Lower leg skin (tissue), 4 donors: Measurements from ENCODE around the gene TFEC. TPM values are rescaled to one million over a fixed set of nuclear protein-coding genes. Genes with fewer than 3 reads are reported as not detected.

Experiments
- DNase-seq, 2 donors: peaks; one replicate each; pipeline ENCODE4 v3.0.0-alpha.2; 2019; ENCODE audit warnings: low spot score in 2 of 2
- H3K4me3 ChIP-seq: fragments of 200-600 bp; sonication (generic); 2 replicates; pipeline ENCODE4 v1.5.1; 2017; ENCODE audit warnings: mild to moderate bottlenecking, low read depth; ENCODE audit not compliant: poor library complexity, severe bottlenecking
- CTCF ChIP-seq, 3 donors: fragments of 450-650 bp; IDR thresholded peaks; one replicate each; pipeline ENCODE4 v1.5.1; 2016; ENCODE audit warnings: antibody characterized with exemption in 3 of 3, mild to moderate bottlenecking in 3 of 3, moderate library complexity in 2 of 3
- POLR2A ChIP-seq, 2 donors: fragments of 450-650 bp; IDR thresholded peaks; one replicate each; pipeline ENCODE4 v1.6.1; 2016 to 2017; ENCODE audit warnings: antibody characterized with exemption in 2 of 2, mild to moderate bottlenecking in 1 of 2, moderate library complexity in 1 of 2
- WGBS, 2 donors: methylation state at CpG; one replicate each; pipeline ENCODE4 v1.1.5; 2018; 5-methylcytosine and 5-hydroxymethylcytosine counted together
- intact Hi-C: fragments of 100-400 bp; cut with DNase I; formaldehyde crosslinking; loops from one replicate; pipeline ENCODE4 v1.15.0; 2023; ENCODE audit warnings: low total_unique reads
- total RNA-seq, 4 donors: library from RNA; depleted of rRNA; stranded (reverse); fragments of >200 nt; gene quantifications; one replicate each; pipeline ENCODE4 v1.1.0, GENCODE V29; 2016

TFEC gene
- total RNA-seq, 4 donors from 2014 or later = 0.29 to 0.81 (median 0.38) TPM

DNA sequence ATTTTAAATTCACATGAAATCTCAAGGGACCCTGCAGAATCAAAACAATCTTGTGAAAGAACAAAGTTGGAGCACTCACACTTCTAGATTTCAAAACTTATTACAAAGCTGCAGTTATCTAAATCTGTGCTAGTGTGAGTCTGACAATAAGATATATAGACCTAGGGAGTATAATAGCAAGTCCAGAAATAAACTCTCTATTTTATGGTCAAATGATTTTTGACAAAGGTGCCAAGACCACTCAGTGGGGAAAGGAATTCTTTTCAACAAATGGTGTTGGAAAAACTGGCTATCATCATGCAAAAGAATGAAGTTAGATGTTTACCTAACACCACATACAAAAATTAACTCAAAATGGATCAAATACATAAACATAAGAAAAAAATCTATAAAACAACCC lies 68.2 kb downstream of the TFEC start:
- H3K4me3 ChIP-seq = no peak overlapping the region
- intact Hi-C loops = no loop called here
- DNase-seq = no peak
- TF ChIP-seq CTCF (IDR thresholded peaks at IDR 0.05) (no peak), POLR2A (IDR thresholded peaks at IDR 0.05) (no peak)

- TF ChIP-seq POLR2A (IDR thresholded peaks at IDR 0.05) (no peak), CTCF (IDR thresholded peaks at IDR 0.05) (no peak)
- H3K4me3 ChIP-seq = no peak overlapping the region
- WGBS, 2 donors = 71 to 81% methylated on average over 5 of the region's 5 CpGs
- no peak for DNase-seq
- intact Hi-C loops = no loop called here
These were observed 76.8 kb downstream of the TFEC start for GRCh38 chr7:115953592-115954255.

- WGBS, 2 donors = 85 to 90% methylated on average over 4 of the region's 4 CpGs
- intact Hi-C loops = no loop called here
- H3K4me3 ChIP-seq = no peak overlapping the region
- no peak for TF ChIP-seq POLR2A (IDR thresholded peaks at IDR 0.05)
- no peak for TF ChIP-seq CTCF (IDR thresholded peaks at IDR 0.05)
- no peak for DNase-seq
These were observed 77.7 kb downstream of the TFEC start for GRCh38 chr7:115952832-115953231.

DNA sequence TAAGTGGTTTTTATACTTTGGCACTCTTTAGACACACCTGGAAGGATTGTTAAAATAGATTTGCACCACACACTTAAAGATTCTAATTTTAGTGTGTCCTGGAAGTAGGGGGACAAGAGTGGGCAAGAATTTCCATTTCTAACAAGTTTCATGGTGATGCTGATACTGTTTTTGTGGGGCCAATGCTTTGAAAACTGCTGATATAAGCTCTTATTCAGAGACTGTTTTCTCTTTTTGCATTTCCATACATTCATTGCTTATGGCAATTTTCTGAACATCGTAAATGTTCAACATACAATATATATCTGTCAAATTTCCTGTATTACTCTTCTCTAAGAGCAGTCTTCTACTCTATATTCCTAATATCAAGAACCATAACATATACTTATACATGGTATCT lies 79.0 kb downstream of the TFEC start:
- DNase-seq = no peak
- TF ChIP-seq POLR2A (IDR thresholded peaks at IDR 0.05) (no peak), CTCF (IDR thresholded peaks at IDR 0.05) (no peak)
- H3K4me3 ChIP-seq = no peak overlapping the region
- intact Hi-C loops = no loop called here
- 50 to 54% methylated on average over 1 of the region's 1 CpG for WGBS, 2 donors

- TF ChIP-seq CTCF (IDR thresholded peaks at IDR 0.05) = no peak
- TF ChIP-seq POLR2A (IDR thresholded peaks at IDR 0.05) = no peak
- 55 to 65% methylated on average over 5 of the region's 5 CpGs for WGBS, 2 donors
- intact Hi-C loops = no loop called here
- no peak overlapping the region for H3K4me3 ChIP-seq
- DNase-seq = no peak
These were observed 88.8 kb downstream of the TFEC start for GRCh38 chr7:115941703-115942268.
